Erythroblast (primary cell): ENCODE data around the gene IL6R.

Experiments used
- GATA1 ChIP-seq: IDR thresholded peaks from 2 replicates; pipeline ENCODE4 v1.6.1; 2011; ENCODE audit warnings: low read depth, mild to moderate bottlenecking, control low read depth, low read length, moderate library complexity
- POLR2A ChIP-seq: IDR thresholded peaks from 2 replicates; pipeline ENCODE4 v1.6.1; 2011; ENCODE audit warnings: mild to moderate bottlenecking, low read length

GRCh38 chr1:154431586-154432373, 26.6 kb downstream of the IL6R start:
- TF ChIP-seq POLR2A, result no peak
- TF ChIP-seq GATA1, result no peak
